Endothelial cell of umbilical vein (primary cell): ENCODE results near the gene EML2. TPM values are rescaled to one million over a fixed set of nuclear protein-coding genes. Genes with fewer than 3 reads are reported as not detected.

Experiments
- BruUV-seq: library from RNA; stranded (reverse); fragments of 400-500 nt; replicated peaks from 2 replicates; lab custom pipeline; 2021; lab: Mats Ljungman, UMichigan
- CTCF ChIA-PET: fragments of 300-600, 350-600 bp; sonication (Branson Sonifier 250); formaldehyde crosslinking; loops from one replicate; lab custom pipeline; 2021; ENCODE audit warnings: antibody characterized with exemption, inconsistent platforms; lab: Charles Lee
- POLR2A ChIA-PET: fragments of 300-600, 350-600 bp; sonication (Branson Sonifier 250); formaldehyde crosslinking; loops from one replicate; lab custom pipeline; 2021; ENCODE audit warnings: antibody characterized with exemption, inconsistent platforms; lab: Charles Lee
- DNase-seq: peaks from one replicate; pipeline ENCODE4 v3.0.0-alpha.2; 2011; ENCODE audit warnings: low read depth, low spot score
- FAIRE-seq: peaks from 2 replicates; lab custom pipeline; 2011; peaks lifted over from hg19 to GRCh38; lab: Jason Lieb, UNC
- H2AFZ ChIP-seq: 2 replicates; pipeline ENCODE4 v1.6.0; 2012; ENCODE audit warnings: low read depth, low read length, control low read depth, inconsistent platforms
- H3K27ac ChIP-seq: 2 replicates; pipeline ENCODE4 v1.5.1; 2011; ENCODE audit warnings: low read depth, mild to moderate bottlenecking, control low read depth, low read length, moderate library complexity; ENCODE audit not compliant: insufficient read depth
- H3K27me3 ChIP-seq, 2 experiments: 2 replicates each; pipeline versions ENCODE4 v1.6.0 to v1.6.1; 2011; ENCODE audit warnings: low read length in 2 of 2, mixed read lengths in 1 of 2; ENCODE audit not compliant: control insufficient read depth in 2 of 2, insufficient read depth in 2 of 2
- H3K36me3 ChIP-seq, 2 experiments: 2 replicates in 1 of 2; 3 replicates in 1 of 2; pipeline ENCODE4 v1.5.1; 2011; ENCODE audit warnings: low read length in 2 of 2, mild to moderate bottlenecking in 1 of 2, moderate library complexity in 1 of 2; ENCODE audit not compliant: control insufficient read depth in 2 of 2, insufficient read depth in 2 of 2; ENCODE audit errors: extremely low read depth in 1 of 2
- H3K4me1 ChIP-seq: 3 replicates; pipeline ENCODE4 v1.5.1; 2011; ENCODE audit warnings: mild to moderate bottlenecking, low read length; ENCODE audit not compliant: control insufficient read depth, insufficient read depth; ENCODE audit errors: extremely low read depth
- H3K4me2 ChIP-seq: 2 replicates; pipeline ENCODE4 v1.6.1; 2011; ENCODE audit warnings: low read length, control low read depth, mixed read lengths; ENCODE audit not compliant: insufficient read depth
- H3K4me3 ChIP-seq, 3 experiments: fragments of 200-600 bp in 1 of 3; sonication (generic), shearing (Covaris generic) in 1 of 3; replicated peaks in 1 of 3; 2 replicates each; pipeline ENCODE4 v1.5.1; 2011 to 2016; ENCODE audit warnings: control low read depth in 3 of 3, low read length in 3 of 3, mild to moderate bottlenecking in 2 of 3, inconsistent platforms in 1 of 3, low read depth in 1 of 3, moderate library complexity in 1 of 3; ENCODE audit not compliant: insufficient read depth in 1 of 3
- H3K79me2 ChIP-seq: 2 replicates; pipeline ENCODE4 v1.6.0; 2012; ENCODE audit warnings: low read length, inconsistent platforms; ENCODE audit not compliant: control insufficient read depth, insufficient read depth
- H3K9ac ChIP-seq: replicated peaks from 2 replicates; pipeline ENCODE3; 2011; ENCODE audit warnings: low read length, control low read depth; ENCODE audit not compliant: insufficient read depth; ENCODE audit errors: extremely low read depth
- H3K9me1 ChIP-seq: replicated peaks from 3 replicates; pipeline ENCODE4 v1.6.0; 2011; ENCODE audit warnings: mild to moderate bottlenecking, low read length; ENCODE audit not compliant: control insufficient read depth, insufficient read depth; ENCODE audit errors: extremely low read depth
- H3K9me3 ChIP-seq: replicated peaks from 2 replicates; pipeline ENCODE4 v1.5.1; 2012; ENCODE audit warnings: low read length, inconsistent platforms; ENCODE audit not compliant: control insufficient read depth, insufficient read depth
- H4K20me1 ChIP-seq: replicated peaks from 2 replicates; pipeline ENCODE3; 2011; ENCODE audit warnings: mild to moderate bottlenecking, low read length; ENCODE audit not compliant: control insufficient read depth, insufficient read depth; ENCODE audit errors: extremely low read depth
- EZH2 ChIP-seq: IDR thresholded peaks from 2 replicates; pipeline ENCODE4 v1.6.1; 2012; ENCODE audit warnings: borderline replicate concordance, low read depth, mild to moderate bottlenecking, moderate library complexity, low read length, inconsistent platforms; ENCODE audit not compliant: severe bottlenecking
- FOS ChIP-seq: IDR thresholded peaks from 2 replicates; pipeline ENCODE4 v1.6.1; 2011; ENCODE audit warnings: mild to moderate bottlenecking, low read length, moderate library complexity, borderline replicate concordance; ENCODE audit not compliant: insufficient read depth
- GATA2 ChIP-seq: IDR thresholded peaks from 2 replicates; pipeline ENCODE4 v1.7.0; 2011; ENCODE audit warnings: low read depth, mild to moderate bottlenecking, moderate library complexity, mixed read lengths, low read length; ENCODE audit not compliant: insufficient read length, insufficient read depth
- JUN ChIP-seq: IDR thresholded peaks from 2 replicates; pipeline ENCODE4 v1.6.1; 2011; ENCODE audit warnings: borderline replicate concordance, low read depth; ENCODE audit not compliant: insufficient read length, insufficient read depth
- MYC ChIP-seq: IDR thresholded peaks from one replicate; pipeline ENCODE4 v1.6.1; 2011; ENCODE audit warnings: mild to moderate bottlenecking, low read depth, low read length
- POLR2A ChIP-seq: IDR thresholded peaks from 2 replicates; pipeline ENCODE4 v1.6.1; 2012; ENCODE audit warnings: low read depth, mild to moderate bottlenecking, control low read depth, low read length
- POLR2AphosphoS5 ChIP-seq: IDR thresholded peaks from 2 replicates; pipeline ENCODE4 v1.6.1; 2012; ENCODE audit warnings: low read depth, mild to moderate bottlenecking, control low read depth, low read length, moderate library complexity; ENCODE audit not compliant: insufficient read depth
- dilution Hi-C: fragments of 300-500 bp; cut with MboI; formaldehyde crosslinking; loops from one replicate; pipeline ENCODE4 v1.15.0; 2019; ENCODE audit warnings: low sequenced_read_pairs; ENCODE audit not compliant: extremely low pct_ligation_motif_present
- intact Hi-C: fragments of 100-400 bp; cut with micrococcal nuclease; formaldehyde crosslinking; loops from one replicate; pipeline ENCODE4 v1.10.0; 2022
- polyA plus RNA-seq, 4 experiments: library from polyadenylated mRNA; depleted of rRNA in 3 of 4; stranded (reverse) in 3 of 4; unstranded in 1 of 4; fragments of >200 nt; gene quantifications; 2 replicates each; pipeline versions ENCODE4 v1.2.1 to v1.2.3, GENCODE V29; 2011 to 2012; ENCODE audit warnings: missing spikeins in 1 of 4
- total RNA-seq: library from RNA; stranded (reverse); gene quantifications from 2 replicates; pipeline ENCODE4 v1.2.3, GENCODE V29; 2021
- TF ChIP-seq, protein P1 (sequence below): IDR thresholded peaks from 2 replicates; pipeline ENCODE4 v1.6.1; 2011; ENCODE audit not compliant: insufficient read depth, insufficient read length
- TF ChIP-seq, protein P2 (sequence below), 2 donors: IDR thresholded peaks; 1 replicate in 1 of 2; 2 replicates in 1 of 2; pipeline ENCODE4 v1.5.1; 2011; ENCODE audit warnings: low read length in 2 of 2, mild to moderate bottlenecking in 2 of 2, moderate library complexity in 2 of 2, control low read depth in 1 of 2, inconsistent platforms in 1 of 2, low read depth in 1 of 2; ENCODE audit not compliant: insufficient read depth in 1 of 2; ENCODE audit errors: extremely low read depth in 1 of 2

EML2 gene
- total and polyA plus RNA-seq, 2 donors (not counting 3 experiments of a cell fraction or from before 2014, with no cell fraction given), result 23.3 to 28.9 TPM

DNA sequence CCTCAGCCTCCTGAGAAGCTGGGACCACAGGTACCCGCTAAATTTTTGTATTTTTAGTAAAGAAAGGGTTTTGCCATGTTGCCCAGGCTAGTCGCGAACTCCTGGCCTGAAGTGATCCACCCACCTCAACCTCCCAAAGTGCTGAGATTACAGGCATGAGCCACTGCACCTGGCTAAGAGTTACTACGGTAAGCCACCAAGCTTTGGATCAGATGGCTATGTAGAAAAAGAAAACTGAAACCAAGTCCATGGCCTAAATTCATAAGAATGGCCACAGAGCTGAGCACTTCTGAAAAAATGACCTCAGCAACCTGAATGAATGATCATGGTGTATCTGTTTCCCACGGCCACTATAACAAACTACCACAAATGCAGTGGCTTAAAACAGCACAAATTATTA, 64.0 kb downstream of the EML2 start:
- TF ChIP-seq EZH2 (no peak), JUN (no peak), FOS (no peak), POLR2AphosphoS5 (no peak), POLR2A (no peak), GATA2 (no peak), MYC (no peak)
- TF ChIP-seq, protein P1, sequence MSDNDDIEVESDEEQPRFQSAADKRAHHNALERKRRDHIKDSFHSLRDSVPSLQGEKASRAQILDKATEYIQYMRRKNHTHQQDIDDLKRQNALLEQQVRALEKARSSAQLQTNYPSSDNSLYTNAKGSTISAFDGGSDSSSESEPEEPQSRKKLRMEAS, result no peak
- no peaks in the 10 kb centered on the region for H3K36me3 ChIP-seq
- H3K4me1 ChIP-seq, result no peaks in the 10 kb centered on the region
- DNase-seq (no peak), FAIRE-seq (no peak)
- no peak overlapping the region for H3K27ac ChIP-seq
- peaks cover 2% of the 10 kb centered on the region for H3K79me2 ChIP-seq
- ChIA-PET POLR2A (no interaction called here), CTCF (interaction anchor here (0.6 to 2.5 kb wide), 2 partner anchors 17 to 31 kb away, joined by 4 to 13 read pairs; no protein-coding TSS in a partner anchor)
- intact Hi-C loops (no loop called here), dilution Hi-C loops (no loop called here)
- no peaks in the 10 kb centered on the region for H4K20me1 ChIP-seq
- H3K4me2 ChIP-seq, result no peak overlapping the region
- no peak overlapping the region for H3K9ac ChIP-seq
- no peak overlapping the region for H3K4me3 ChIP-seq
- no peaks in the 10 kb centered on the region for H3K27me3 ChIP-seq
- no peaks in the 10 kb centered on the region for H3K9me1 ChIP-seq
- no peaks in the 10 kb centered on the region for H3K9me3 ChIP-seq
- BruUV-seq, result no TSS peak
- H2AFZ ChIP-seq, result no peak overlapping the region

DNA sequence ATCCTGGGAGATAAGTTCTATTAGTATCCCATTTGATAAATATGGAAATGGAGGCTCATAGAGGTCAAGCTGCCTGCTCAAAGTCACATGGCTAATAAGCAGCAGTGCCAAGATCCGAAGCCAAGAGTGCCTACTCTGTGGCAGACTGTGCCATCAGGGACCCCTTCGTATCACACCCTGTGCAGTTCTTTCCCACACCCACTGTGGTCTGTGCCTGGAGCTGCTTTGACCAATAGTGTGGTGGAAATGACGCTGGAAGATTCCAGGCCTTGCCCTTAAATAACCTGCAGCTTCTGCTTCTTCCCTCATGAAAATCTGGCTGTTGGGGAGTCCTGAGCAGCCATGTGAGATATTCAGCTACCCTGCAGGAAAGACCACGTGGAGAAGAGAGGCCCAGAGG, 64.7 kb downstream of the EML2 start:
- Histone ChIP-seq H2AFZ (no peak overlapping the region), H3K9ac (no peak overlapping the region), H3K4me3 (no peak overlapping the region), H3K79me2 (peaks cover 2% of the 10 kb centered on the region), H3K4me2 (no peak overlapping the region), H3K9me1 (no peaks in the 10 kb centered on the region), H3K27ac (no peak overlapping the region), H4K20me1 (no peaks in the 10 kb centered on the region), H3K9me3 (no peaks in the 10 kb centered on the region), H3K36me3 (no peaks in the 10 kb centered on the region), H3K27me3 (no peaks in the 10 kb centered on the region), H3K4me1 (peaks cover 2% of the 10 kb centered on the region)
- dilution Hi-C loops (no loop called here), intact Hi-C loops (no loop called here)
- POLR2A ChIA-PET, result no interaction called here
- CTCF ChIA-PET, result interaction anchor here (0.9 to 2.5 kb wide), 3 partner anchors 10 to 67 kb away, joined by 4 to 13 read pairs (median 4); no protein-coding TSS in a partner anchor
- DNase-seq, result no peak
- FAIRE-seq, result no peak
- BruUV-seq, result no TSS peak
- TF ChIP-seq, protein P1, result no peak
- TF ChIP-seq, protein P2, sequence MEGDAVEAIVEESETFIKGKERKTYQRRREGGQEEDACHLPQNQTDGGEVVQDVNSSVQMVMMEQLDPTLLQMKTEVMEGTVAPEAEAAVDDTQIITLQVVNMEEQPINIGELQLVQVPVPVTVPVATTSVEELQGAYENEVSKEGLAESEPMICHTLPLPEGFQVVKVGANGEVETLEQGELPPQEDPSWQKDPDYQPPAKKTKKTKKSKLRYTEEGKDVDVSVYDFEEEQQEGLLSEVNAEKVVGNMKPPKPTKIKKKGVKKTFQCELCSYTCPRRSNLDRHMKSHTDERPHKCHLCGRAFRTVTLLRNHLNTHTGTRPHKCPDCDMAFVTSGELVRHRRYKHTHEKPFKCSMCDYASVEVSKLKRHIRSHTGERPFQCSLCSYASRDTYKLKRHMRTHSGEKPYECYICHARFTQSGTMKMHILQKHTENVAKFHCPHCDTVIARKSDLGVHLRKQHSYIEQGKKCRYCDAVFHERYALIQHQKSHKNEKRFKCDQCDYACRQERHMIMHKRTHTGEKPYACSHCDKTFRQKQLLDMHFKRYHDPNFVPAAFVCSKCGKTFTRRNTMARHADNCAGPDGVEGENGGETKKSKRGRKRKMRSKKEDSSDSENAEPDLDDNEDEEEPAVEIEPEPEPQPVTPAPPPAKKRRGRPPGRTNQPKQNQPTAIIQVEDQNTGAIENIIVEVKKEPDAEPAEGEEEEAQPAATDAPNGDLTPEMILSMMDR (IDR thresholded peaks at IDR 0.05; ENCODE audit: extremely low read depth in 1 of 2, insufficient read depth in 1 of 2, low read depth in 1 of 2, low read length in 2 of 2), result no peak
- TF ChIP-seq JUN (no peak), GATA2 (no peak), POLR2A (no peak), FOS (no peak), POLR2AphosphoS5 (no peak), EZH2 (no peak)
